ENCODE data around the gene PRDM10.

The PRDM10 gene

GRCh38 chr11:129854232-129854805 lies 148.3 kb downstream of the PRDM10 start:
- H3K27me3 ChIP-seq (ENCODE audit: control insufficient read depth, insufficient read depth, low read length), result no peaks in the 10 kb centered on the region
- H3K4me3 ChIP-seq (ENCODE audit: low read length), result no peak overlapping the region
- H3K36me3 ChIP-seq (ENCODE audit: control insufficient read depth, low read depth, low read length), result peaks cover 4% of the 10 kb centered on the region
- H3K9me3 ChIP-seq (ENCODE audit: control insufficient read depth, low read depth, low read length), result no peaks in the 10 kb centered on the region
- no peak overlapping the region for H3K27ac ChIP-seq (ENCODE audit: low read length)
- H3K9ac ChIP-seq (ENCODE audit: low read length), result no peak overlapping the region
- H3K4me1 ChIP-seq (ENCODE audit: control insufficient read depth, low read depth, low read length), result no peaks in the 10 kb centered on the region

- H3K9me3 ChIP-seq (ENCODE audit: control insufficient read depth, low read depth, low read length), result no peaks in the 10 kb centered on the region
- H3K27ac ChIP-seq (ENCODE audit: low read length), result no peak overlapping the region
- no peak overlapping the region for H3K9ac ChIP-seq (ENCODE audit: low read length)
- no peaks in the 10 kb centered on the region for H3K4me1 ChIP-seq (ENCODE audit: control insufficient read depth, low read depth, low read length)
- H3K27me3 ChIP-seq (ENCODE audit: control insufficient read depth, insufficient read depth, low read length), result no peaks in the 10 kb centered on the region
- H3K4me3 ChIP-seq (ENCODE audit: low read length), result no peak overlapping the region
- no peaks in the 10 kb centered on the region for H3K36me3 ChIP-seq (ENCODE audit: control insufficient read depth, low read depth, low read length)
Measured at GRCh38 chr11:129853518-129854231, 149.0 kb downstream of the PRDM10 start.

- Histone ChIP-seq H3K9ac (ENCODE audit: low read length) (no peak overlapping the region), H3K27ac (ENCODE audit: low read length) (no peak overlapping the region), H3K4me3 (ENCODE audit: low read length) (no peak overlapping the region), H3K36me3 (ENCODE audit: control insufficient read depth, low read depth, low read length) (no peaks in the 10 kb centered on the region), H3K9me3 (ENCODE audit: control insufficient read depth, low read depth, low read length) (no peaks in the 10 kb centered on the region), H3K4me1 (ENCODE audit: control insufficient read depth, low read depth, low read length) (no peaks in the 10 kb centered on the region), H3K27me3 (ENCODE audit: control insufficient read depth, insufficient read depth, low read length) (no peaks in the 10 kb centered on the region)
Measured at GRCh38 chr11:129852125-129852740, 150.4 kb downstream of the PRDM10 start.
